Measurements from ENCODE around the gene SLC6A12.

Gene SLC6A12

DNA sequence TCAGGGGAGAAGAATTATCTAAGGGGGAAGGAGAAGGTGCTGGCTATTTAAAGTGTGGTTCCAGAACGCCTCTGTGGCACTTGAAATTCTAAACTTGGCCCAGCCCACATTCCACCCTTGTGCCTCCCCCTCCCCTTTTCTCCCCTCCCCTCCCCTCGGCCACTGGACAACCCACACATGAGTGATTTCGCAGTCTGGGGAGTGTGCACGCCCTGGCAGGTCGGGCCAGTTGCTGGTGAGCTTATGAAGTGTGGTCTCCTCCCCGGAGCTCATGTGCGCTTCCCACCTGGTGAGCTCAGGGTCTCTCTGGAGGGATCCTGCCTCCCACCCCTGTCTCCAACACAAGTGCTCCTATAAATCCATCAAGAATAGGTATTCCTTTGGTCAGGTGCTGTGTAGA, 48.9 kb upstream of the SLC6A12 start, which contains the start of gene SLC6A13:
TSS of gene SLC6A13 (minus strand) at position 20 of the 400 bp plus-strand sequence. CDS start 2,784 bp downstream, outside the sequence.
- ATAC-seq: no peak
- TF ChIP-seq TCF4 (CRISPR knock-in tag; IDR thresholded peaks at IDR 0.05; ENCODE audit: borderline replicate concordance): no peak
- TF ChIP-seq, protein P1, sequence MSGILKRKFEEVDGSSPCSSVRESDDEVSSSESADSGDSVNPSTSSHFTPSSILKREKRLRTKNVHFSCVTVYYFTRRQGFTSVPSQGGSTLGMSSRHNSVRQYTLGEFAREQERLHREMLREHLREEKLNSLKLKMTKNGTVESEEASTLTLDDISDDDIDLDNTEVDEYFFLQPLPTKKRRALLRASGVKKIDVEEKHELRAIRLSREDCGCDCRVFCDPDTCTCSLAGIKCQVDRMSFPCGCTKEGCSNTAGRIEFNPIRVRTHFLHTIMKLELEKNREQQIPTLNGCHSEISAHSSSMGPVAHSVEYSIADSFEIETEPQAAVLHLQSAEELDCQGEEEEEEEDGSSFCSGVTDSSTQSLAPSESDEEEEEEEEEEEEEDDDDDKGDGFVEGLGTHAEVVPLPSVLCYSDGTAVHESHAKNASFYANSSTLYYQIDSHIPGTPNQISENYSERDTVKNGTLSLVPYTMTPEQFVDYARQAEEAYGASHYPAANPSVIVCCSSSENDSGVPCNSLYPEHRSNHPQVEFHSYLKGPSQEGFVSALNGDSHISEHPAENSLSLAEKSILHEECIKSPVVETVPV (CRISPR knock-in tag; IDR thresholded peaks at IDR 0.05): no peak
- no peak for TF ChIP-seq ESRRG (CRISPR knock-in tag; IDR thresholded peaks at IDR 0.05)

DNA sequence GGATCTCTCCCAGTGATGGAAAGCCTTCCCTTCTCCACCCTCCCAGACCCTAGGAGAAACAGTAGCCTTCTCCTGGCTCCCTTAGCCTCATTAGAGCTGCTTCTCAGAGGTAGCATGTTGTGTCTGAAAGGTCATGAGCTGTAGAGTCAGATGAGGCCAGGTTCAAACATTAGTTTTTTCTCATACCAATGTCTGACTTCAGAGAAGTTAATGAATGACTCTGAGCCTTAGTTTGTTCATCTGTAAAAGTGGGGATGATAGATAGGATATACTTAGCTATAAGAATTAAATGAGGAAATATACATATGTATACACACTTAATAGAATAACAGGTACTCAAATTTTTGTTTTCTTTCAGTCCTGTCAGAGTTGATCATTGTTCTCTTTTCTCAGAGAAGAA, 48.2 kb upstream of the SLC6A12 start:
- ATAC-seq: no peak
- TF ChIP-seq CSDC2 (CRISPR knock-in tag; IDR thresholded peaks at IDR 0.05): no peak
- no peak for TF ChIP-seq ZNF70 (CRISPR knock-in tag; IDR thresholded peaks at IDR 0.05)
- TF ChIP-seq SNAI2 (CRISPR knock-in tag; IDR thresholded peaks at IDR 0.05): no peak
- no peak for TF ChIP-seq ZFP3 (CRISPR knock-in tag; IDR thresholded peaks at IDR 0.05)
- no peak for TF ChIP-seq ARNTL (CRISPR knock-in tag; IDR thresholded peaks at IDR 0.05; ENCODE audit: borderline replicate concordance, low read depth)
- TF ChIP-seq TOX (CRISPR knock-in tag; IDR thresholded peaks at IDR 0.05; ENCODE audit: borderline replicate concordance): no peak
- no peak for TF ChIP-seq ZNF8 (CRISPR knock-in tag; IDR thresholded peaks at IDR 0.05)
- TF ChIP-seq GLIS3 (CRISPR knock-in tag; IDR thresholded peaks at IDR 0.05): no peak
- no peak for TF ChIP-seq ZNF565 (CRISPR knock-in tag; conservative IDR thresholded peaks at IDR 0.05; ENCODE audit: low read depth)
- TF ChIP-seq, protein P2, sequence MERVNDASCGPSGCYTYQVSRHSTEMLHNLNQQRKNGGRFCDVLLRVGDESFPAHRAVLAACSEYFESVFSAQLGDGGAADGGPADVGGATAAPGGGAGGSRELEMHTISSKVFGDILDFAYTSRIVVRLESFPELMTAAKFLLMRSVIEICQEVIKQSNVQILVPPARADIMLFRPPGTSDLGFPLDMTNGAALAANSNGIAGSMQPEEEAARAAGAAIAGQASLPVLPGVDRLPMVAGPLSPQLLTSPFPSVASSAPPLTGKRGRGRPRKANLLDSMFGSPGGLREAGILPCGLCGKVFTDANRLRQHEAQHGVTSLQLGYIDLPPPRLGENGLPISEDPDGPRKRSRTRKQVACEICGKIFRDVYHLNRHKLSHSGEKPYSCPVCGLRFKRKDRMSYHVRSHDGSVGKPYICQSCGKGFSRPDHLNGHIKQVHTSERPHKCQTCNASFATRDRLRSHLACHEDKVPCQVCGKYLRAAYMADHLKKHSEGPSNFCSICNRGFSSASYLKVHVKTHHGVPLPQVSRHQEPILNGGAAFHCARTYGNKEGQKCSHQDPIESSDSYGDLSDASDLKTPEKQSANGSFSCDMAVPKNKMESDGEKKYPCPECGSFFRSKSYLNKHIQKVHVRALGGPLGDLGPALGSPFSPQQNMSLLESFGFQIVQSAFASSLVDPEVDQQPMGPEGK (CRISPR knock-in tag; IDR thresholded peaks at IDR 0.05; ENCODE audit: borderline replicate concordance): no peak

DNA sequence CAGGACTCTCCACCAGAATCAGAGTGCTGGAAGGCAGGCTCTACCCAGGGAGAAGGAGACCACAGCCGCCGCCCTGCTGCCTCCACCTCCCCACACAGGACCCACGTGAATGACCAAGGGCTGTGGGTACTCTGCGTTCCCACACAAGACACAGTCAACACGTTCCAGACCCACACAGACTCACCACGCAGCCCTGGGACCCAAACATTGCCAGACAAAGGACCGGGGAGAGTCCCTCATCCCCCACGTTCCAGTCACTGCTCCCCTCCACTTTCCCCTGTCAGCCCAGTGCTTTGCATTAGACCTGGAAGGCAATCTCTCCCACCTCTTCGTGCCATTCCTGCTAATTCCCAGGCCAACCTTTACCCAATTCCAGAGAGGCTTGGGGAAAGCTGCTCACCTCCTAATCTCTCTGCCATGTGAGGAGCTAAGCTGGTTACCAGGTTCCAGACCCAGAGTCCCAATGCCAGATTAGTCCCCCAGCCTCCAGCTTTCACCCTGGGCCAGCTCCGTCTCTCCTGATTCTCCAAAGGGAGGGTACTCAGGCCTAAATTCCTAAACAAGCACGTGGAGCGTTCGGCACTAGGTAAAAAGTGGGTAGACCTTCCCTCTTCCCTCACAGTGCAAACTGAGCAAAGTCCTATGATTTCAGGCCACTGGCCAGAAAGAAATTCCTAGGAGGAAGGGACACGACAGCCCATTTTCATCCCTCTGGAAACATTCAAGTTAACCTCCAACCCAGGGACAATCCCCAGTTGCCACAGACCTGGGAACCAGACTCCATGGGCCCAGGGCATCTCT, 43.8 kb upstream of the SLC6A12 start:
- ATAC-seq: no peak
- TF ChIP-seq ZNF565 (CRISPR knock-in tag; conservative IDR thresholded peaks at IDR 0.05; ENCODE audit: low read depth) (no peak), ZFP30 (CRISPR knock-in tag; IDR thresholded peaks at IDR 0.05) (no peak), ZNF70 (CRISPR knock-in tag; IDR thresholded peaks at IDR 0.05) (no peak), ZC3H10 (CRISPR knock-in tag; IDR thresholded peaks at IDR 0.05) (no peak), SNAI2 (CRISPR knock-in tag; IDR thresholded peaks at IDR 0.05) (no peak), POU6F1 (CRISPR knock-in tag; IDR thresholded peaks at IDR 0.05; ENCODE audit: borderline replicate concordance, low read depth) (no peak), CSDC2 (CRISPR knock-in tag; IDR thresholded peaks at IDR 0.05) (no peak), ISL1 (CRISPR knock-in tag; IDR thresholded peaks at IDR 0.05) (no peak), RARB (CRISPR knock-in tag; IDR thresholded peaks at IDR 0.05) (no peak), ZFP3 (CRISPR knock-in tag; IDR thresholded peaks at IDR 0.05) (no peak), TOX (CRISPR knock-in tag; IDR thresholded peaks at IDR 0.05; ENCODE audit: borderline replicate concordance) (no peak), ESRRG (CRISPR knock-in tag; IDR thresholded peaks at IDR 0.05) (no peak), TCF4 (CRISPR knock-in tag; IDR thresholded peaks at IDR 0.05; ENCODE audit: borderline replicate concordance) (no peak), ZNF8 (CRISPR knock-in tag; IDR thresholded peaks at IDR 0.05) (no peak)
- TF ChIP-seq, protein P1 (CRISPR knock-in tag; IDR thresholded peaks at IDR 0.05): no peak
- TF ChIP-seq, protein P2 (CRISPR knock-in tag; IDR thresholded peaks at IDR 0.05; ENCODE audit: borderline replicate concordance): no peak
